Activated naive CD4-positive, alpha-beta T cell treated with anti-CD3 and anti-CD28 coated beads for 36 hours (primary cell): ENCODE data around the gene NPTN. TPM values are rescaled to one million over a fixed set of nuclear protein-coding genes. Genes with fewer than 3 reads are reported as not detected.
A peak's percentile ranks its signal among the peaks of the same experiment; 100 is the strongest.

Experiments
- CTCF ChIA-PET: fragments of 350-600 bp; sonication (Branson Sonifier 250); formaldehyde crosslinking; loops from one replicate; lab custom pipeline; 2021; ENCODE audit warnings: antibody characterized with exemption; lab: Charles Lee
- DNase-seq: peaks from one replicate; pipeline ENCODE4 v3.0.0-alpha.2; 2020
- H3K27ac Mint-ChIP-seq: one replicate; pipeline ENCODE4 v1.8.0; 2021; ENCODE audit warnings: mild to moderate bottlenecking, mixed read lengths
- H3K27me3 Mint-ChIP-seq: one replicate; pipeline ENCODE4 v1.8.0; 2021; ENCODE audit warnings: low read depth, mixed read lengths
- H3K36me3 Mint-ChIP-seq: one replicate; pipeline ENCODE4 v1.8.0; 2021; ENCODE audit warnings: low read depth, mixed read lengths
- H3K4me1 Mint-ChIP-seq: one replicate; pipeline ENCODE4 v1.8.0; 2021; ENCODE audit warnings: low read depth, mixed read lengths
- H3K4me3 Mint-ChIP-seq: one replicate; pipeline ENCODE4 v1.8.0; 2021; ENCODE audit warnings: mild to moderate bottlenecking, moderate library complexity, mixed read lengths
- H3K9me3 Mint-ChIP-seq: one replicate; pipeline ENCODE4 v1.8.0; 2021; ENCODE audit warnings: mixed read lengths
- intact Hi-C: fragments of 100-400 bp; cut with micrococcal nuclease; formaldehyde crosslinking; loops from one replicate; pipeline ENCODE4 v1.15.1; 2023
- total RNA-seq, 2 experiments: library from RNA; stranded (reverse); gene quantifications; one replicate each; pipeline ENCODE4 v1.2.3, GENCODE V29; 2021

The NPTN gene
- 10 to 100 TPM; 20.8 to 22.8 TPM for total RNA-seq

DNA sequence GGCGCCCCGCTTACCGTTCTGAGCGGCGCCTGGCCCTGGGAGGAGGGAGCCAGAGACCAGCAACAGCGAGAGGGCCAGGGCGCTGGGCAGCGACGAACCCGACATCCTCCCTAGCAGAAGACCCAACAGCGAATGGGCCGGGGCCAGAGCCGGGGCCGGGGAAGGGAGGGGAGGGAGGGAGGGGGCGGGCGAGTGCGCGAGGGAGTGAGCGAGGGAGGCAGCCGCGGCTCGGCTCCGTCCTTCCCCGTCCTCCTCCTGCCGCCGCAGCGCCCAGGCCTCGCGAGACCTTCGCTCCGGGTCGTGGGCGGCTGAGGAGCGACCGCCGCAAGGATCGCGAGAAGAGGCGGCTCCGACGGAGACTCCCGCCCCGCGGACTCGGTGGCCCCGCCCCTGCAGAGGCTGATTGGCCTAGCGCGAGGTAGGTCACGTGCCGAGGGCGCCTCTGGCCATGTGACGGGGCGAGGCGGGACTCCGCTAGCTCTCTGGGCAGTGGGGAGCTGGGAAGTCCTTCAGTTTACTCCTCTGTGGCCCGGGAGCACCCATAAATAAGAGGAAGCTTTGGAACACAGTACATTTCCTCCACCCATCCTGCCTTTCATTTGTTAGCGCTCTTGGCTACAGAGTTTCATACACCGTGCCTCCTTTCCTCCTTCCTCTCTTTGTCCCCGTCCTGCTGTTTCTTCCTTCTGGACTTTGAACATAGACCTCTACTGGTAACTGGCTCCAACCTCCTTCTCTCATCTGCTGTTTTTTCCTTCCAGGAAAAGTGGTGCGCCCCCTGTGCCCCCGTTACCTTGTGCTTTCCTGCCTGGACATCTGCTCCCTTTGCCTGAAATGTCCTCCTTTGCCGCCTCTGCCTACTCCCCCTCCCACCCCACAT, at the start of gene NPTN:
Gene NPTN, minus strand, starts transcription at position 279 of the 880 bp plus-strand sequence. Its CDS starts 174 bp downstream, at position 105.
- H3K4me1 Mint-ChIP-seq: peaks cover 52% of the 10 kb centered on the region
- no peaks in the 10 kb centered on the region for H3K36me3 Mint-ChIP-seq
- H3K9me3 Mint-ChIP-seq: no peaks in the 10 kb centered on the region
- H3K27me3 Mint-ChIP-seq: peaks cover 12% of the 10 kb centered on the region
- peak; percentile 99 for DNase-seq
- peak within 1 kb of the TSS; percentile 78 for H3K4me3 Mint-ChIP-seq
- H3K27ac Mint-ChIP-seq: no peak within 1 kb of the TSS
- CTCF ChIA-PET: interaction anchor here (0.6 to 14.8 kb wide), 8 partner anchors 20 to 684 kb away, joined by 3 to 414 read pairs (median 10); no protein-coding TSS in a partner anchor
- intact Hi-C loops: loop anchor here (1.0 to 10.0 kb wide), 5 partner anchors 17 to 1519 kb away; partner anchors contain the start of genes ARIH1, MYO9A, NEO1 and SENP8

DNA sequence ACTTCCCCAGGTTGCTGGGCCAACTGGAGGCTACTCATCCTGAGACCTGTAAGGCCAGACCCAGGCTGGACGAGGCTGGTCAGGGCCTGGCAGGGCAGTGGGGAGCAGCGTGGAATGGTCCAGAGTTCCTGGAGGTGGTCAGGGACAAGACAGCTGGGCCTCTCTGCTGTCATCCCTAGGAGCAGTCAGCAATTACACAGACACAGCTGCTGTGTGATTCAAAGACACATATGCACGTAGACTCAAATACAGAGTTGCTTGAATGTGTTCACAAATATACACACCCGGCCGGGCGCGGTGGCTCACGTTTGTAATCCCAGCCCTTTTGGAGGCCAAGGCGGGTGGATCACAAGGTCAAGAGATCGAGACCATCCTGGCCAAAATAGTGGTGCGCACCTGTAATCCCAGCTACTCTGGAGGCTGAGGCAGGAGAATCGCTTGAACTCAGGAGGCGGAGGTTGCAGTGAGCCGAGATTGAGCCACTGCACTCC, 49.5 kb upstream of the NPTN start:
- no peaks in the 10 kb centered on the region for H3K9me3 Mint-ChIP-seq
- CTCF ChIA-PET: interaction anchor here (0.6 to 3.1 kb wide), 6 partner anchors 13 to 243 kb away, joined by 3 to 26 read pairs (median 4); no protein-coding TSS in a partner anchor
- H3K27me3 Mint-ChIP-seq: peaks cover 42% of the 10 kb centered on the region
- no peak overlapping the region for H3K27ac Mint-ChIP-seq
- H3K36me3 Mint-ChIP-seq: no peaks in the 10 kb centered on the region
- no peak for DNase-seq
- H3K4me3 Mint-ChIP-seq: no peak overlapping the region
- peaks cover 18% of the 10 kb centered on the region for H3K4me1 Mint-ChIP-seq
- intact Hi-C loops: no loop called here

DNA sequence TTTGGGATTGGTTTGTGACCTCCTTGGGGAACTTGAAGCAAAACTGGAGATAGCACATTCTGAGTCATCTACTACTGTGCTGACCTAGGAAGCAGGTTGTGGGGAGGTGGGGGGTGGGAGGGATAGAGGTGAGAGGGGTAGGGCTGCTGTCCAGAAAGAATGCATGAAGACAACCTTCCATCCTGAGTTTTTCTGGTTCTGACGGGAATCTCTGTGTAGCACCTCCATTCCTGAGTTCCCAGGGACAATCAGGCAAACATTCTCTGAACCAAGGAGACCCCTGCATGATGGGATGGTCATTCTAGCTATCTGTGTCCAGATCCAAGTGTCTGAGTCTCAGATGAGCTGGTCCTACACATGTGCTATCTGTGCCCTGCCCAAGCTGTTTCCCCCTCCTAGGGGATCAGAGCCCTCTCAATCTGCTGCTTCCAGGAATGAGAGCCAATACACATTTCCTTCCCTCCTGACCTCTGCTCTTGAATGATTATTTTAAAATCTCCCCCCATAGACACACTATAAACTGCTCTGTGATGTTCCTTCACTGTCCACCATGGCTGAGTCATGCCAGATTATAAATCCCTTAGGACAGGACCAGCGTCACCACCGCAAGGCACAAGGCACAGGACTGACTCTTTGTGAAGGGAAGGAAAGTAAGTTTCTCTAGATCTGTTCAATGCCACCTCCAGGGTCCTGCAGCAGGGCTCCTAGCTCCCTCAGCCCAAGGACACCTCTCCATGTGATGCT, 48.8 kb upstream of the NPTN start:
- no peaks in the 10 kb centered on the region for H3K36me3 Mint-ChIP-seq
- no peaks in the 10 kb centered on the region for H3K9me3 Mint-ChIP-seq
- H3K4me3 Mint-ChIP-seq: no peak overlapping the region
- H3K27ac Mint-ChIP-seq: no peak overlapping the region
- no peak for DNase-seq
- peaks cover 41% of the 10 kb centered on the region for H3K27me3 Mint-ChIP-seq
- CTCF ChIA-PET: interaction anchor here (0.6 to 3.1 kb wide), 4 partner anchors 13 to 89 kb away, joined by 3 to 26 read pairs (median 4); no protein-coding TSS in a partner anchor
- intact Hi-C loops: no loop called here
- H3K4me1 Mint-ChIP-seq: peaks cover 18% of the 10 kb centered on the region

DNA sequence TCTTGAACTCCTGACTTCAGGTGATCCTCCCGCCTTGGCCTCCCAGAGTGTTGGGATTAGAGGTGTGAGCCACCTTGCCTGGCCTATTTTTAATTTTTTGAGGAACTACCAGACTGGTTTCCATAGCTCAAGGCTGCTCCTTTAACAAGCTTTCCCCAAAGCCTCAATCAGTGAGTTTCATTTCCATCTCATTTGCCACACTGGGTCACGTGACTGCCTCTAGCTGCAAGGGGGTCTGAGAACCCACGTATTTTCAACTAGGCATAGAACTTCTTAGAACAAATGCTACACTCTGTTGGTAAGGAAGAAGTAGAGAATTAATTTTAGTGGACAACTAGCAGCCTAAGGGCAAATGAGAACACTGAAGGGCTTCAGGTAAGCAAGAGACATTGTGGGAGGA, 47.9 kb upstream of the NPTN start:
- peaks cover 34% of the 10 kb centered on the region for H3K27me3 Mint-ChIP-seq
- no peaks in the 10 kb centered on the region for H3K36me3 Mint-ChIP-seq
- CTCF ChIA-PET: interaction anchor here (5.4 to 6.6 kb wide), 2 partner anchors 18 to 24 kb away, joined by 36 to 113 read pairs; no protein-coding TSS in a partner anchor
- no peak overlapping the region for H3K4me3 Mint-ChIP-seq
- no peaks in the 10 kb centered on the region for H3K9me3 Mint-ChIP-seq
- H3K4me1 Mint-ChIP-seq: peaks cover 18% of the 10 kb centered on the region
- no peak overlapping the region for H3K27ac Mint-ChIP-seq
- intact Hi-C loops: no loop called here
- DNase-seq: no peak

DNA sequence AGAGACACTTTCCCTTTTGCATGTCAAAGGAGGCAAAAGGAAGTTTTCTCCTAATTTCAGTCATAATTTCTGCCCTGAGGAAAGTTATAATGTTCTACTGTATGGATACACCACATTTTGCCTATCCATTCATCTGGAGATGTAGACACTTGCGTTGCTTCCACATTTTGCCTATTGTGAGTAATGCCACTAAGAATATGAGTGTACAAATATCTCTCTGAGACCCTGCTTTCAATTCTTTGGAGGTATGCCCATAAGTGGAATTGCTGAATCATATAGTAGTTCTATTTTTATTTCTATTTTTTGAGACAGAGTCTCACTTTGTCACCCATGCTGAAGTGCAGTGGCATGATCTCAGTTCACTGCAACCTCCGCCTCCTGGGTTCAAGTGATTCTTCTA, 47.4 kb upstream of the NPTN start:
- intact Hi-C loops: no loop called here
- peaks cover 29% of the 10 kb centered on the region for H3K27me3 Mint-ChIP-seq
- CTCF ChIA-PET: interaction anchor here (0.9 to 6.6 kb wide), 4 partner anchors 19 to 139 kb away, joined by 3 to 113 read pairs (median 46); partner anchors contain the start of gene NPTN
- no peaks in the 10 kb centered on the region for H3K9me3 Mint-ChIP-seq
- no peak overlapping the region for H3K4me3 Mint-ChIP-seq
- no peak for DNase-seq
- H3K4me1 Mint-ChIP-seq: peaks cover 18% of the 10 kb centered on the region
- no peaks in the 10 kb centered on the region for H3K36me3 Mint-ChIP-seq
- no peak overlapping the region for H3K27ac Mint-ChIP-seq

DNA sequence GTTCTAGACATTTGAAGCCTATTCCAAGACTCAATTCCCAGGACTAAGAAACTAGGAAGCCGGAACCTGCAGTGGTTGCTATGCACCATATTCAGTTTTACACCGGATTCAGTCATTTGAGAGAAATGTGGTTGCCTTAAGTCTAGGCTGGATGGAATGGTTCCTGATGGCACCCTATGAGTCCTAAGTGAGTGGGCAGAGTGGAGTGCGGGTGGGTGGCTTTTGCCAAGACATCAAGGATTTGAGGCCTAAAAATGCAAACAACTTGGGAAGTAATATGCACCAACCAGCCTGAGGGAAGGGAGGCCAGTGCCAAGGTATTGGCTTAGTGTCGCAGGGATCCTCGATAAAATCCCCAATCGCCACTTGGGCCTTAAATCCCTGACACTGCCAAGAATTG, 46.8 kb upstream of the NPTN start:
- Mint-ChIP-seq H3K4me3 (no peak overlapping the region), H3K4me1 (peaks cover 14% of the 10 kb centered on the region), H3K27me3 (peaks cover 24% of the 10 kb centered on the region), H3K9me3 (no peaks in the 10 kb centered on the region), H3K27ac (no peak overlapping the region), H3K36me3 (no peaks in the 10 kb centered on the region)
- CTCF ChIA-PET: interaction anchor here (0.9 to 6.6 kb wide), 4 partner anchors 20 to 138 kb away, joined by 3 to 113 read pairs (median 46); partner anchors contain the start of gene NPTN
- intact Hi-C loops: no loop called here
- no peak for DNase-seq

DNA sequence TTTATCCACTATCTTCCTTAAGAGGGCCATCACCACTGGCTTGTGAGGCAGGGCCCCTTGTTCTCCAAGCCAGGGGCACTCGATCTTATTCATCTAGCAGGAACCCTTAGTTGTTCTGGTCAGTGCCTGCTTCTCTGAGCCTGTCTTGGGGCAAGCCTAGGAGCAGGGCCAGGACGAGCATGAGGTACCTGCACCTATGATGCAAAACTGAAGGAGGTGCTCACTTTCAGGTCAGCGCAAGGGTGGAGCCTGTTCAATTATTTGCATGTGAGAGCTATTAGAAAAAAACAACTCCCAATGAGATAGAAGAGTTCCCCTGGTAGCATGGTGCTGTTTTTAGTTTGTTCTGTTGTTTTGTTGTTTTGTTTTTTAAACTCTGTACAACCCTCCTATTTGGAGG, 46.0 kb upstream of the NPTN start:
- Mint-ChIP-seq H3K4me3 (no peak overlapping the region), H3K27ac (no peak overlapping the region), H3K9me3 (no peaks in the 10 kb centered on the region), H3K36me3 (no peaks in the 10 kb centered on the region), H3K27me3 (peaks cover 21% of the 10 kb centered on the region), H3K4me1 (peaks cover 11% of the 10 kb centered on the region)
- intact Hi-C loops: no loop called here
- no peak for DNase-seq
- CTCF ChIA-PET: interaction anchor here (0.6 to 6.6 kb wide), 4 partner anchors 20 to 64 kb away, joined by 4 to 113 read pairs (median 46); partner anchors contain the start of gene NPTN

DNA sequence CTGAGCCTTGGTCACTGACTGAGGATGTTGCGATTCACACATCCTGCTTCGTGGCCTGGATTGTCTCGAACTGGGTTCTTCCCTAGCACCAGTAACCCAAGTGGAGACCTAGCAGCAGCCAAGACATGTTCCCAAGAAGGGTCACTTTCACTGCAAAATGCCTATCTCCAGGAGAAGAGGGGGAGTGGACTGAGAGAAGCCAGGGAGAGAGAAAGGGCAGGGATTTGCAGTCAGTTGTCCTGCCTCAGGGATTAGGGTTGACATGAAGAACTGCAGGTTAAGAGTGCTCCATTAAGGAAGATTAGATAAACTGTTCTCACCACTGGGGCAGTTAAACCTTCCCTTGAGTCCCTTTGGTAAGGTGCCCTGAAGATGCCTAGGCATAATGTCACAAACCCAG, 45.3 kb upstream of the NPTN start:
- no peak overlapping the region for H3K27ac Mint-ChIP-seq
- H3K27me3 Mint-ChIP-seq: peaks cover 23% of the 10 kb centered on the region
- intact Hi-C loops: no loop called here
- DNase-seq: no peak
- no peaks in the 10 kb centered on the region for H3K9me3 Mint-ChIP-seq
- H3K36me3 Mint-ChIP-seq: no peaks in the 10 kb centered on the region
- CTCF ChIA-PET: interaction anchor here (0.5 to 6.6 kb wide), 7 partner anchors 8 to 127 kb away, joined by 3 to 113 read pairs (median 13); partner anchors contain the start of gene NPTN
- H3K4me1 Mint-ChIP-seq: peaks cover 6% of the 10 kb centered on the region
- no peak overlapping the region for H3K4me3 Mint-ChIP-seq

DNA sequence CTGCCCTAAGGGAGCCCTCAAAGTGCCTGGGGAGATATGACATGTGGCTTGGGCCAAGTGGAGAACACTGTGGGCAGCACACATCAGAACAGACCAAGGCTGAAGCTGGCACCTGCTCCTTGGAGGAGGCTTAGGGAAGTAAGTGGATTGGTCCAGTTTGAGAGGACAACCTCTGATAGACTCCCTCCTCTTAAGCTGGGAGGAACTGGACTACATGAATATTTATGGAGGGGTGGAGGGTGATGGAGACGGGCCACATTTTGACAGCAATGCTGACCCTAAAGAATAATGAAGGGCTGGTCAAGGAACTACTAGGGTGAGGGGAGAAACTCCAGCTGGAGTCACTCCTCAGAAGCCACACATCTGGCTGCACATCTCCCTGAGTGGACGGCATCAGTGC, 44.5 kb upstream of the NPTN start:
- Mint-ChIP-seq H3K27me3 (peaks cover 17% of the 10 kb centered on the region), H3K36me3 (no peaks in the 10 kb centered on the region), H3K4me1 (peaks cover 6% of the 10 kb centered on the region), H3K27ac (no peak overlapping the region), H3K4me3 (no peak overlapping the region), H3K9me3 (no peaks in the 10 kb centered on the region)
- no peak for DNase-seq
- CTCF ChIA-PET: interaction anchor here (0.5 to 6.6 kb wide), 21 partner anchors 8 to 1568 kb away, joined by 3 to 113 read pairs (median 4); partner anchors contain the start of gene NPTN
- intact Hi-C loops: loop anchor here (1.0 kb wide), 2 partner anchors 23 to 41 kb away; no protein-coding TSS in a partner anchor

DNA sequence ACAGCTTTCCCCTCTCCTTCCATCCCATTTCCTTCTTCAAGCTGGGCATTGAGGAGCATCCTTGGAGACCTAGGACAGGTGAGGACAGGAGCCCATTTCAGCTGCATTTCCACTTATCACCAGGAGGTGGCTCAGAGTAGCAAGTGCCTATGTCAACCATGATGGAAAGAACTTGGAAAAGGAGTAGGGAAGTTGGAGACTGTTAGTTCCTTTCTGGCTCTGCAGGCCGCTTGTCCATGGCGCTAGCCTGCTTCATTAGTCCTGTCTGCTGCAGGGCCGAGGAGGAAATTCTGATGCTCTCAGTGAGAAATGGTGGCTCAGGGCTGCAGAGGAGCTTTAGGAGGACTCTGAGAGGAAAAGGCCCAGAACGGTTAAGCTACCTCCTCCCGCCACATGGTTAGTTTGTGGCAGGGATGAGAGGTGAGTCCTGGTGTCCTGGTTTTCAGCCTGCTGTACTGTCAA, 44.0 kb upstream of the NPTN start:
- CTCF ChIA-PET: interaction anchor here (0.6 to 6.6 kb wide), 23 partner anchors 8 to 1567 kb away, joined by 3 to 113 read pairs (median 4); partner anchors contain the start of gene NPTN

DNA sequence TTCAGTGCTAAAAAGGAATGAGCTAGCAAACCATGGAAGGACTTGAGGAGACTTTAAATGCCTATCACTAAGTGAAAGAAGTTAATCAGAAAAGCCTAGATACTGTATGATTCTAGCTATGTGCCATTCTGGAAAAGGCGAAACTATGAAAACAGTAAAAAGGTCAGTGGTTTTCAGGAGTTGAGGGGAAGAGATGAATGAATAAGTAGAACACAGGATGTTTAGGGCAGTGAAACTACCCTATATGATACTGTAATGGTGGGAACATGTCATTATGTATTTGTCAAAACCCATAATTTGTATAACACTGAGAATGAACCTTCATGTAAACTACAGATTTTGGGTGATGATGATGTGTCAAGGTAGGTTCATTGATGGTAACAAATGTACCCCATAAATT, 41.4 kb upstream of the NPTN start:
- no peak for DNase-seq
- CTCF ChIA-PET: interaction anchor here (0.8 to 1.2 kb wide), 2 partner anchors 24 to 39 kb away, joined by 4 read pairs; no protein-coding TSS in a partner anchor
- H3K4me1 Mint-ChIP-seq: no peaks in the 10 kb centered on the region
- no peak overlapping the region for H3K4me3 Mint-ChIP-seq
- intact Hi-C loops: loop anchor here (2.0 kb wide), 1 partner anchor 24 kb away; no protein-coding TSS in a partner anchor
- H3K36me3 Mint-ChIP-seq: no peaks in the 10 kb centered on the region
- peaks cover 29% of the 10 kb centered on the region for H3K27me3 Mint-ChIP-seq
- no peak overlapping the region for H3K27ac Mint-ChIP-seq
- H3K9me3 Mint-ChIP-seq: no peaks in the 10 kb centered on the region

More for the DNA sequence above, 44.0 kb upstream of the NPTN start:
- Mint-ChIP-seq H3K27me3 (peaks cover 14% of the 10 kb centered on the region), H3K9me3 (no peaks in the 10 kb centered on the region), H3K4me1 (peaks cover 6% of the 10 kb centered on the region), H3K36me3 (no peaks in the 10 kb centered on the region), H3K27ac (no peak overlapping the region), H3K4me3 (no peak overlapping the region)
- peak; percentile 68 for DNase-seq
- intact Hi-C loops: loop anchor here (1.0 kb wide), 2 partner anchors 23 to 41 kb away; no protein-coding TSS in a partner anchor
